Activated CD4-positive, CD25-positive, alpha-beta regulatory T cell treated with anti-CD3 and anti-CD28 coated beads, Interleukin-2, amount 50 U/mL, for 16 hours (primary cell): Measurements from ENCODE around the gene ARHGAP27.
"Not testable (repeated sequence)": the region's sequence is repeated elsewhere in the genome, so short reads cannot be mapped to it uniquely, and the experiment has no call there.

Experiments
- DNase-seq: peaks from one replicate; pipeline ENCODE4 v3.0.0-alpha.2; 2020; ENCODE audit warnings: low read depth, low spot score

ARHGAP27 gene

DNA sequence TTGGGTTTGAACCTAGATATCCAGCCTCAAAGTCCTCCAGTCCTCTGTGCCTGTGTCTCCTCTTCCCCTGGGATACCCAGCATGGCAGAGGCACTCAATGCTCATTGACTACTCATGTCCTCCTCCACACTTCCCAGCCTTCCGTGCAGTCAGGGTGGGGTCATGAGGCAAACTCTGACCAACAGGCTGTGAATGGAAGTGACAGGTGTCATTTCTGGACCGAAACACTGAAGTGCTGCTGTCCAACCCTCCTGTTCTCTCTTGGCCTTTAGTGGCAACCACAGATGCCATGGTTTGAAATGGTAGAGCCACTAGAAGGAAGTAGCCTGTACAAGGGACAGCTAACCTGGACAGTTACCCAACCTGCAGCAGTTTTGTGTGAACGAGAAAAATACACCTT, 69.2 kb downstream of the ARHGAP27 start:
- DNase-seq = no peak

DNA sequence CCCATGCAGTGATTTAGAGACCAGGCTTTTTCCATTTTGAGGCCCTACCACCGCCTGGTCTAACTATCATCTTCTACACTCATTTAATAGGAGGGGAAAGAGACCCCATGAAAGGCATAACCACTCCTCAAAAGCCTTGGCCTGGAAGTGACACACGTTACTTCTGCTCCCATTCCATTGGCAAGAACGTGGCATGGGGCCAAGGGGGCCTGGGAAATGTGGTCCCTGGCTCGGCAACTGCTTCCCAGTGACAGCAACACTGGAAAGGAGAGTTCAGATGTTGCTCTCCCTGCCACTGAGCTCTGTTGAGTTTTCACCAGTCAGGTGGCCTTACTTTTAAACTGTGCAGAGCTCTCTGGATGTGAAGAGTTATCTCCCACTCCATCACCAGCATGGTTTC, 70.7 kb downstream of the ARHGAP27 start:
- no peak for DNase-seq

GRCh38 chr17:45361451-45361850, 71.2 kb downstream of the ARHGAP27 start:
- DNase-seq = no peak

DNA sequence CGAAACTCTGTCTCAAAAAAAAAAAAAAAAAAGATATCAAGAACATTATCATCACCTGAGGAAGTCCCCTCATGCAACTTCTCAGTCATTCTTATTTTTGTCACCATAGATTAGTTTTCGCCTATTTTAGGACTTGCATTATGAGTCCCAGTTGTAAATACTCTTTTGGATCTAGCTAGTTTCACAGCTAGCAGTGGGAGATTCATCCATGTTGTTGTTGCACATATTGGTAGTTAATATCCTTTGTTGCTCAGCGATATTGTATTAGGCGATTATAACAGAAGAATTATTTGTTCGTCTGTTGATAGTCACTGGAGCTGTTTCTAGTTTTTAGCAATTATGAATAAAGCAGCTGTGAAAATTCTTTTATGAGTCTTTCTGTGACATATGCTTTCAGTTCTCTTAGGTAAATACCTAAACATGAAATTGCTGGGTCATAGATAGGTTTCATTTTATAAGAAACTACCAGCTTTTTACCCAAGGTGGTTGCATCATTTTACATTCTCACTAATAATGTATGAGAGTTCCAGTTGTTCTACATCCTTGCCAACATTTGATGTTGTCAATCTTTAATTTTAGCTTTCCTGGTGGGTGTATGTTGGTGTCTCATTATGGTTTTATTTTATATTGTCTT, 75.2 kb downstream of the ARHGAP27 start:
- no peak for DNase-seq

DNA sequence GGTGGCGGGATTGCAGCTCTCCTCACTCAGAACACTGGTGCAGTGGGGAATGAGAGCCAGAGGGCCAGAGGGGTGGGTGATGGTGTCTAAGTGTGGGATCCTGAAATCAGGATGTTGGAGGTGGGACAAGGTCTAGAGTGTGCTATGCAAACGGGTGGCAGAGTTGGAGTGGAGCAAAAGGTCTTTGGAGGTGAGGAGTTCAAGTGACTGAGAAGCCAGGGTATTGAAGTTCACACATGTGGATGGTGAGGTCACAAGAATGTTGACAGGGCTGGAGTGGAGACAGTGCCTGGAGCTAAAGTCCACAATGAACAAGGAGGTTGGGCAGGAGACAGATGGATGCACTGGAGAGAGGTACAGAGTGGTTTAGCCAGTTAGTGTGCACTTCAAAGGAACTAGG, 77.6 kb downstream of the ARHGAP27 start:
- DNase-seq = no peak

- no peak for DNase-seq
These were observed 79.6 kb downstream of the ARHGAP27 start for GRCh38 chr17:45353043-45353442.

DNA sequence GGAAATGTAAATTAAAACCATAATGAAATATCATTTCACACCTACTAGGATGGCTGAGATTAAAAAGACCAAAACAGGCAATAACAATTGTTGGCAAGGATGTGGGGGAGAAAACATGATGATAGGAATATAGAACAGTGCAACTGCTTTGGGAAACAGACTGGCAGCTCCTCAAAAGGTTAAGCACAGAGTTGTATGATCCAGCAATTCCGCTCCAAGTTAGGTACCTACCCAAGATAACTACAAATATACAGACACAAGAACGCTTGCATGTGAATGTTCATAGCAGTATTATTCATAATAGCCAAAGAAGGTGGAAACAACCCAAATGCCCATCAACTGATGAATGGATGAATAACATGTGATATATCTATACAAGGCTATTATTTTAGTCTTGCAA, 80.8 kb downstream of the ARHGAP27 start:
- DNase-seq = no peak

GRCh38 chr17:45347444-45347843, 85.2 kb downstream of the ARHGAP27 start:
- no peak for DNase-seq

GRCh38 chr17:45346216-45347015, 86.3 kb downstream of the ARHGAP27 start:
- DNase-seq = no peak

DNA sequence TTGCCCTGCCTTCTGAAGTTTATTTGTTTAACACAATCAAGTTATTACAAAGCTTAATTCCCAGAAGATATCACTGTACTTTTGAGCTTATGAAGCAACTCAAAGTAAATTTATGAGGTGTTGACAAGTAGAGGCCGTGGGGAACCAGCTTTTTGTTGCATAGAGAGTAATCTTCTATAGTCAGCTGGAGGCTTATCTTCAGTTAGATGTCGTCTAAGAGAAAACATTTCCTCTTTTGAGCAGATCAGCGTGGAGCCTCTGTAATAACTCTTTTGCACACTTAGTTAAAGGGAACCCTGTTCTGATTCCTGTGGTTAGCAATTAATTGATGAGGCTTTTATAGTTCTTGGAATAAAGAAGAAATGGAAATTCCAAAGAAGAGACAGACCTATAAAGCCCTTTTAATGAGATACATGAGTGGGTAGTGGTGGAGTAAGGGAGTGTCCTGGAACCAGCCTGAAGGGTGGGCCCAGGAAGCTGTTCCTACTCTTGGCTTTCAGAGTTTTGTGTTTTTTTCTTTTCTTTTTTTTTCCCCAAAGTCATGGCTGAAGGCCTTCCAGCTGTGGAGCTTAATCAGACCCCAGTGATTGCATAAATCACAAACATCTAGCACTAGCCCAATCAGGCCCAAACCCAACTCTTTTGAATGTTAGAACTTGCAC, 87.0 kb downstream of the ARHGAP27 start:
- no peak for DNase-seq

GRCh38 chr17:45345246-45345553, 87.5 kb downstream of the ARHGAP27 start:
- DNase-seq = no peak

GRCh38 chr17:45343967-45344664, 88.6 kb downstream of the ARHGAP27 start:
- DNase-seq = not testable (repeated sequence)
